HG03571 (cell line): ENCODE data around the gene LGALS9C.
"Not testable (repeated sequence)": the region's sequence is repeated elsewhere in the genome, so short reads cannot be mapped to it uniquely, and the experiment has no call there.

Experiments used
- ATAC-seq: cut with Tn5 transposase; IDR thresholded peaks from one replicate; pipeline ENCODE4 v1.9.1; 2021; ENCODE audit not compliant: unreplicated experiment

Gene LGALS9C

GRCh38 chr17:18476508-18477308 lies at the start of gene LGALS9C:
TSS of gene LGALS9C (plus strand) at chr17:18476789. CDS start at chr17:18476855, 66 bp downstream.
- peak; percentile 75 for ATAC-seq

- ATAC-seq, result not testable (repeated sequence)
These were observed 44.4 kb upstream of the LGALS9C start for GRCh38 chr17:18432206-18432605.

DNA sequence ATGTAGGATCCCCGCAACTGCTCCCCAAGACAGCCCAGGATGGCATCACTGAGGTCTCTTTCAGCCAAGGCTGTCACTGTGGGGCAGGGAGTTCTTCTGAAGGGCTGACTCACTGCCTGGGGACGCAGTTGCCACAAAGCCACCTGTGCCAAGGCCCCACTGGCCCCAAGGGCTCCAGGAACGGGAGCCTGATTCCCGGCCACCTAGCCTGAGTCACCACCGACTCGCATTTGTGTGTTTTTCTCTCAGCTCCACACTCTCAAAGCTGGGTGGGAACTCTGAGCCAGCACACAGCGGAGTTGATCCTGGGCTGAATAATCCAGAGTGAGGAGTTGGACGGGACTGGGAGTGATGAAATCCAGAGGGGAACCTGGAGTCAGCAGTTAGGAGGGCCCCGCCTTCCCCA lies 37.1 kb upstream of the LGALS9C start:
- not testable (repeated sequence) for ATAC-seq

GRCh38 chr17:18442093-18442492 lies 34.5 kb upstream of the LGALS9C start:
- ATAC-seq, result not testable (repeated sequence)

GRCh38 chr17:18442532-18442931 lies 34.1 kb upstream of the LGALS9C start:
- not testable (repeated sequence) for ATAC-seq

- ATAC-seq, result not testable (repeated sequence)
These were observed 28.9 kb upstream of the LGALS9C start for GRCh38 chr17:18447476-18448205.

DNA sequence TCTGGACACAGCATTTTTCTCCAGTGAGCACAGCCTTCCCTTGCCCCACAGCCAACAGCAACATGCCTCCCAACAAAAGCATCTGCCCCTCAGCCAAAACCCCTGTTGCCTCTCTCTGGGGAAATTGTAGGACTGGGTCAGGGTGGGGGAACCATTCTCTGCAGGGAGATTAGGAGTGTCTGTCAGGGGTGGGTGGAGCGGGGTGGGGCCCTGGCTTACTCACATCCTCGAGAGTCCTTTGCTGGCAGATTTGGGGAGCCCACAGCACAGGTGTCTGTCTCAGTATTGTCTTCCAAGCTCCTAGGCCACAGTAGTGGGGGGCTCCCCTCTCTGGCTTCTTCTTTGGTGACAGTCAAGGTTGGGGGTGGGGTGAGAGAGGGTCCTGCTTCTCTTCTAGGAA lies 28.3 kb upstream of the LGALS9C start:
- ATAC-seq, result not testable (repeated sequence)

DNA sequence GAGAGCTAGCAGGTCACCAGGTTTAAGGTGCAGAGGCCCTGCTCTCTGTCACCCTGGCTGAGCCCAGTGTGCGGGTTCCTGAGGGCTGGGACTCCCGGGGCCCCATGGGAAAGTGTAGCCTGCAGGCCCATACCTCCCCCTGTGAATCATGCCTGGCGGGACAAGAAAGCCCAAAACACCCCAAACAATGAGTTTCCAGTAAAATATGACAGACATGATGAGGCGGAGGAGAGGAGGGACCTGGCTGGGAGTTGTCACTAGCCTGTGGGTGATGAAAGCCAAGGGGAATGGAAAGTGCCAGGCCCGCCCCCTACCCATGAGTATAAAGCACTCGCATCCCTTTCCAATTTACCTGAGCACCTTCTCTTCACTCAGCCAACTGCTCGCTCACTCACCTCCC lies 26.8 kb upstream of the LGALS9C start:
- ATAC-seq, result not testable (repeated sequence)

GRCh38 chr17:18450998-18451397 lies 25.6 kb upstream of the LGALS9C start:
- not testable (repeated sequence) for ATAC-seq

DNA sequence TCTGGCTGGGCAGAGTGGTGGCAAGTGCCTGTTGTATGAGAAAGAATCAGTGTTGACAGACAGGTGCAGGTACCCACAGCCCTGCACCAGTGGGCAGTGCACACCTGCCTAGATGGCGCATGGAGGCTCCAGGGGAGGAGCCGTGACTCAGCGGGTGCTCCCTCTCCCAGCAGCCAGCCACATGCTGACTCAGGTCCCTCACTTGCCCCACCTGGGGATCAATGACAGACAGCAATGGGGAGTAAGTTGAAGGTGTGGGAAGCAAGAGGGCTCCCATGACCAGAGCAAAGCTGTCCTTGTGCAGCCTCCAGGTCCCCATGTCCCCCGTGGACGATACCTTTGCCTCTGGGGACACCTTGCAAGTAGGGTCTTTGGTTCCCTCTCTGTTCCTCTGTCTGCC lies 24.6 kb upstream of the LGALS9C start:
- ATAC-seq, result not testable (repeated sequence)

DNA sequence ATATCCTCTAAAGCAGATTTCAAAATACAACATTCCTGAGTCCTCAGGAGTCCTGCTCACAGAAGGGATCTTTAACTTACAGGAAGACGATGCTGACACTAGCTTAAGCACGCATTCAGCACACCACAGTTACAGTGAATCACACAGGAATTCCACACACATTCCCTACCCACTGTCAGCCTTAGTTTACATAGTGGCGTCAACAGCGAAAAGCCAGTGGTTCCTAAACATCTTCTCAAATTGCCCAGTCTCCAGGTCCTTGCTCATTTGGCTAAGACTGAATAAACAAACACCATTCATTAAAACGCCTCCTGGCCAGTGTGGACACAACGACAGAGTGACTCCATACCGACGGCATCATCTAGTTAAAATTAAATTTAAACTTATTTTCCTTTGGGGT lies 17.6 kb upstream of the LGALS9C start:
- ATAC-seq, result not testable (repeated sequence)

GRCh38 chr17:18463831-18464502 lies 12.6 kb upstream of the LGALS9C start:
- ATAC-seq, result not testable (repeated sequence)

- not testable (repeated sequence) for ATAC-seq
These were observed 10.2 kb upstream of the LGALS9C start for GRCh38 chr17:18466250-18466983.

DNA sequence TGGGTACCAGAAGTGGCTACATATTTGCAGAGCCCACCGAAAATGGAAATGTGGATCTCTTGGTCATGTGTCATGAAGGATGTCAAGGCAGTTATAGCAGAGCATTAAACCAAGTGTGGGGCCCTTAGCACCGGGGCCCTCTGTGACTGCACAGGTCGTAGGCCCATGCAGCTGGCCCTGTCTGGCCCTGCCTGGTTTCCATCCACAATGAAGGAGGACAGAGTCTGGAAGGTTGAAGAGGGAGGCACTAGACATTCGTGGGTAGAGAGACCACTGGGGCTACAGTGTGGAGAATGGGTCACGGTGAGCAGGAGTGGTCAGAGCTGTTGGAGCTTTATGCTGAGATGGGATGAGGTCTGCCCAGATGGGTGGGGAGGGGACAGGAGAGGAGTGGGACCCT lies 9.6 kb upstream of the LGALS9C start:
- not testable (repeated sequence) for ATAC-seq

DNA sequence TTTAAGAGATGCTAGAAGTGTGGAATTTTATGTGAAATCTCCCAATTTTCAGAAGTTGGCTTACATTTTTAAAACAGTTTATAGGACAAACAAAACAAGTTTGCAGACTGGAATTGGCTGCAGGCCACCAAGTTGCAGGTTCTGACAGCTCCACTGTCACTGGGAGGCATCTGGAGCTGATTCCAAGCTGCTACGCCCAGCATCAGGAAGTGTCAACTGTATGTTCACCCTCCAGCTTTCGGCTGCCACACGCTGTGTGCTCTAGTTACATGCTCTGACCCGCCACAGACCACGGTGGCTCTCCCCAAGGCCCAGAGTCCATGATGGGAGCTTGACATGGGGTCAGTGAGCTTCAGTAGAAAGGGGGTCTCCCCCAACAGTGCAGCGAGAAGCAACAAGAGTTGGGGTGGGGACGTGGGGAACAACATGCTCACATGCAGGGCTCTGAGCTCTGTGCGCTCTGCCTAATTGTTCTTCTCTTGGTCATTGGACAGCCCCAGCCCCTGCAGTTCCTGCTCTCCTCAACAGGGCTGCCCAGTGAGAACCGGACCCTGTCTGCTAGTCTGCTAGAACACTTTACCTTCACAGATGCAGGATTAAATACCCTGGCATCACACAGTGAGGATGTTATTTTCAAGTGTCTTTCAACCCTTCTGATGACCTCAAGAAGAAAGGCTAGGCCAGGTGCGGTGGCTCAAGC lies 8.0 kb upstream of the LGALS9C start:
- not testable (repeated sequence) for ATAC-seq

GRCh38 chr17:18469837-18470236 lies 6.8 kb upstream of the LGALS9C start:
- ATAC-seq, result not testable (repeated sequence)

DNA sequence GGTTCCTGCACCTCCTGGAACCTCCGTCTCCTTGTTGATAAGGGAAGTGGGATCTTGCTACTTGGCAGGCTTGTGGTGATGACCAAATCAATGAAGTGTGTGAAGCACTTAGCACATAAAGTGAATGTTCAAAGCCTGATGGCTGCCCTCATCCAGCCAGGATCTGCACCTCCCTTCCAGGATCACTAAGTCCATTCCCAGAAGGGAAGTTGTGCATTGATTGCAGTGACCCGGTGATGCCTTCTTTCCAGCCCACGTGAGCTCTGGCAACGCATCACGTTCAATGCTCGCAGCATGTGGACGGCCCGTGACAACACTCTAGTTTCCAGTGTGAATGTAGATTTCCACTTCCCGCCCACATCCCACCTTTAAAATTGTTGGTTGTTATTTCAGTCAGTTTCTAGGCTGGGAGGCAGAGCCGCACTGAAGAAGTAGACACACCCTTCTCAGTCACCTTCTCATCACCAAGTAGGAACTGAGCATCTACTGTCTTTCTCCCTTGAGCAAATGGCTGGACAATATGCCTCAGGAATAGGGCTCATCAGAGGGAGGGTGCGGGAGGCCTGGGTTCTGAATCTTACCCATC lies 6.2 kb upstream of the LGALS9C start:
- ATAC-seq, result not testable (repeated sequence)

- not testable (repeated sequence) for ATAC-seq
These were observed 2.6 kb upstream of the LGALS9C start for GRCh38 chr17:18473967-18474366.

DNA sequence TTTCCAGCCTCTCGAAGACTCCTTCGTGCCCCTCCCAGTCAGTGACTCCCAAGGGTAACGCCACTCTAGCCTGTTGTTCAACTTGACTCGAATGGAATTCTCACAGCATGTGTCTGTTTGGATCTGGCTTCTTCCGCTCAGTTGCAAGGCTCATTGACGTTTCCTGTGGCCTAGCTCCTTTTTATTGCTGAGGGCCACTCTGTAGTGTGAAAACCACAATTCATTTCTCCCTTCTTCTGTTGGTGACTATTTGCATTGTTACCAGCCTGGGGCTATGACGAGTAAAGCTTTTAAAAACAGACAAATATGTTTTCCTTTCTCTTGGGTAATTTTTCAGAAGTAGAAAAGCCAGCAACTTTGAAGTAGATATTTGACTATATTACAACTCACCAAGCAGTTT lies 1.8 kb upstream of the LGALS9C start:
- not testable (repeated sequence) for ATAC-seq

GRCh38 chr17:18477367-18477766 lies 778 bp downstream of the LGALS9C start:
- not testable (repeated sequence) for ATAC-seq
